Measurements from ENCODE around the gene SH3D19. TPM values are rescaled to one million over a fixed set of nuclear protein-coding genes. Genes with fewer than 3 reads are reported as not detected.

SH3D19 gene
- total and polyA plus RNA-seq, 2 of the 4 experiments (the other 2 are of a cell fraction), result 14.4 to 27.2 TPM

DNA sequence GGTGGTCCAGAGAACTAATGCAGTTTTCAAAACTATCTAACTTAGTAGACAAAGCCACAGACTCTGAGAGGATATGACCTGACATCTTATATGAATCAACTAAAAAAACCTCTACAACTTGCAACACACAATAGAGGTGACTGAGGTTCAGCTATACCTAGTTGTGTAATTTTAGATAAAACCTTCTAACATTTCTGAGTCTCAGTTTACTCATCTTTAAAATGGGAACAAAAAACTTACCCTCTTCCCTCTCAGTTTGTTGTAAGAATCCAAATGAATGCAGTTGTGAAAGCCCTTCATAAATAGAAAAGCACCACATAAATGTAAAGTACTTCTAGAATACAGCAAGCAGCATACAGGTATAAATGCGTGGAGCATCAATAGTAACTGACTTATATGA is 5.9 kb downstream of the SH3D19 start:
- ATAC-seq (ENCODE audit: low read depth), result no peak
- Histone ChIP-seq H3K14ac (replicated peaks; ENCODE audit: low read depth, low read length) (no peak overlapping the region), H3K36me3 (ENCODE audit: control insufficient read depth, insufficient read depth, low read length) (no peaks in the 10 kb centered on the region), H3K27ac (ENCODE audit: insufficient read depth, low read length) (no peak overlapping the region), H3K9me3 (ENCODE audit: control insufficient read depth, insufficient read depth, low read length) (no peaks in the 10 kb centered on the region), H3K23ac (ENCODE audit: low read depth, low read length) (no peak overlapping the region), H3K18ac (ENCODE audit: low read depth, low read length) (no peak overlapping the region), H3K56ac (ENCODE audit: extremely low read depth, insufficient read depth, low read length) (no peak overlapping the region), H2BK120ac (ENCODE audit: low read depth, low read length) (no peak overlapping the region), H4K91ac (ENCODE audit: insufficient read depth, low read depth, low read length) (no peak overlapping the region), H3K9me1 (ENCODE audit: insufficient read depth, low read length) (peaks cover 3% of the 10 kb centered on the region), H3K4ac (ENCODE audit: low read depth, low read length) (no peak overlapping the region), H4K5ac (ENCODE audit: low read depth, low read length) (no peak overlapping the region), H3K9ac (ENCODE audit: low read depth, low read length) (no peak overlapping the region), H3K79me1 (ENCODE audit: low read depth in 1 of 2, low read length in 2 of 2) (peaks cover under 1 to 6% of the 10 kb centered on the region in 2 experiments; a peak in 2 of 4 replicates), H2BK5ac (ENCODE audit: low read depth, low read length, poor library complexity, severe bottlenecking) (no peak overlapping the region), H3K4me2 (ENCODE audit: low read depth, low read length) (no peak overlapping the region), H3K4me3 (ENCODE audit: insufficient read depth, low read depth, low read length) (no peak overlapping the region), H4K8ac (ENCODE audit: low read depth in 2 of 2, low read length in 2 of 2) (no peak overlapping the region), H2BK15ac (ENCODE audit: low read depth, low read length) (no peak overlapping the region), H4K20me1 (ENCODE audit: insufficient read depth, low read length) (no peaks in the 10 kb centered on the region), H2AFZ (replicated peaks; ENCODE audit: low read length, poor library complexity) (no peak overlapping the region), H2AK5ac (ENCODE audit: low read depth, low read length) (no peak overlapping the region), H2AK9ac (replicated peaks; ENCODE audit: low read depth, low read length, poor library complexity) (no peak overlapping the region), H3K4me1 (ENCODE audit: control insufficient read depth, insufficient read depth, low read length) (peaks cover 4% of the 10 kb centered on the region), H3K27me3 (ENCODE audit: control insufficient read depth, insufficient read depth, low read length) (no peaks in the 10 kb centered on the region; the same call in 1 of the 2 replicates), H2BK20ac (ENCODE audit: low read depth, low read length) (no peak overlapping the region)
- ChIA-PET CTCF (no interaction called here), POLR2A (ENCODE audit: unreplicated experiment) (no interaction called here)
- dilution Hi-C loops (cut with HindIII; ENCODE audit: low sequenced_read_pairs, unreplicated experiment), result no loop called here
- intact Hi-C loops (cut with micrococcal nuclease), result no loop called here
- DNase-seq, result no peak
- in situ Hi-C loops (cut with MboI; ENCODE audit: low sequenced_read_pairs), result no loop called here
- WGBS, 2 experiments (ENCODE audit: extremely low coverage in 2 of 2, insufficient read length in 1 of 2), result no CpG with 5 or more reads among the region's 1 CpG
- no TSS peak for BruUV-seq (replicated peaks)
- TF ChIP-seq POLR2A (IDR thresholded peaks at IDR 0.05; ENCODE audit: low read depth, low read length) (no peak), RCOR1 (IDR thresholded peaks at IDR 0.05; ENCODE audit: insufficient replicate concordance, low read length) (no peak), MXI1 (IDR thresholded peaks at IDR 0.05; ENCODE audit: borderline replicate concordance, low read depth, low read length) (no peak), NFE2L2 (IDR thresholded peaks at IDR 0.05; ENCODE audit: low read depth, low read length) (no peak), RFX5 (IDR thresholded peaks at IDR 0.05; ENCODE audit: low read depth, low read length) (no peak)
- TF ChIP-seq, protein P1, sequence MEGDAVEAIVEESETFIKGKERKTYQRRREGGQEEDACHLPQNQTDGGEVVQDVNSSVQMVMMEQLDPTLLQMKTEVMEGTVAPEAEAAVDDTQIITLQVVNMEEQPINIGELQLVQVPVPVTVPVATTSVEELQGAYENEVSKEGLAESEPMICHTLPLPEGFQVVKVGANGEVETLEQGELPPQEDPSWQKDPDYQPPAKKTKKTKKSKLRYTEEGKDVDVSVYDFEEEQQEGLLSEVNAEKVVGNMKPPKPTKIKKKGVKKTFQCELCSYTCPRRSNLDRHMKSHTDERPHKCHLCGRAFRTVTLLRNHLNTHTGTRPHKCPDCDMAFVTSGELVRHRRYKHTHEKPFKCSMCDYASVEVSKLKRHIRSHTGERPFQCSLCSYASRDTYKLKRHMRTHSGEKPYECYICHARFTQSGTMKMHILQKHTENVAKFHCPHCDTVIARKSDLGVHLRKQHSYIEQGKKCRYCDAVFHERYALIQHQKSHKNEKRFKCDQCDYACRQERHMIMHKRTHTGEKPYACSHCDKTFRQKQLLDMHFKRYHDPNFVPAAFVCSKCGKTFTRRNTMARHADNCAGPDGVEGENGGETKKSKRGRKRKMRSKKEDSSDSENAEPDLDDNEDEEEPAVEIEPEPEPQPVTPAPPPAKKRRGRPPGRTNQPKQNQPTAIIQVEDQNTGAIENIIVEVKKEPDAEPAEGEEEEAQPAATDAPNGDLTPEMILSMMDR (conservative IDR thresholded peaks at IDR 0.05; ENCODE audit: low read depth, low read length), result no peak
- TF ChIP-seq, protein P2, sequence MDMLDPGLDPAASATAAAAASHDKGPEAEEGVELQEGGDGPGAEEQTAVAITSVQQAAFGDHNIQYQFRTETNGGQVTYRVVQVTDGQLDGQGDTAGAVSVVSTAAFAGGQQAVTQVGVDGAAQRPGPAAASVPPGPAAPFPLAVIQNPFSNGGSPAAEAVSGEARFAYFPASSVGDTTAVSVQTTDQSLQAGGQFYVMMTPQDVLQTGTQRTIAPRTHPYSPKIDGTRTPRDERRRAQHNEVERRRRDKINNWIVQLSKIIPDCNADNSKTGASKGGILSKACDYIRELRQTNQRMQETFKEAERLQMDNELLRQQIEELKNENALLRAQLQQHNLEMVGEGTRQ (IDR thresholded peaks at IDR 0.05; ENCODE audit: low read depth, low read length), result no peak
